ENCODE data around the gene ADCY2. TPM values are rescaled to one million over a fixed set of nuclear protein-coding genes. Genes with fewer than 3 reads are reported as not detected.

ADCY2 gene
- total RNA-seq, 1 experiment from 2014 or later = 0.34 TPM

DNA sequence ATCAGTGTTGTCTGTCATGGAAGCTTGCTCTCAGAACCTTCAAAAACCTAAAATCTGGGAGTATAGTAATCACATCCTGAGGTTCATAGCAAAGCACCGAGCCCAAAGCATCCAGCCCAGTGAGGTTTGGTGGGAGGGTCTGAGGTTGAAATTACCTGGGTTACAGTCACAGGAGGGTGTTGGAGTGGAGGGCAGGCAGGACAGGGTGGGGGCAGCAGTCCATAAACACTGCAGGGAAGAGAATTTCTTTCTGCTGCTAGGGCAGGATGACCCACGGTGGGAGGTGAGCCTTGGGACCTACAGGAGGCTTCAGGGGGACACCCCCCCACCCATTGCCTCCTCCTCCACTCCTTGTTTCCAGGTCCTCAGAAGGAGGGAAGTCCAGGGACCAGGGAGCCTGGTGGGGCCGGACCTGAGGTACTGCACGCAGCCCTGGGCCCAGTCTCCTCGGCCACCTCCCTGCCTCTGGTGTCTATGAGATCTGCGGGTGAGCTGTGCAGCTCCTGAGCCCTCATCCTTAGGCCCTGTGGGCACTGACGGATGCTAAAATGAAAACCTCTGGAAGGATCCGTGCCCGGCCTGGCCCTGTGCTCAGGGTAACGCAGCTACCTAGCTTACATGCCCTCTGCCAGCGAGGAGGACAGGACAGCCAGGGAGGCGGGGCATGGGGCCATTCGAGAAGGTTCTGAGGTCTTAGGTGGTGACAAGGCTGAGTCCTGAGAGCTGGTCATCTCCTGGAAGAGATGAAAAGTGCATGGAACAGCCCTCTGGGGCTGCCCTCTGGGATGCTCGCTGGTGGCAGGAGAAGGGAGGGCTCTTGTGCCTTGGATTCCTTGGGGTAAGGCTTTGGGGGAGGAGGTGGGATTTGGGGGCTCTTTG, 1.8 kb upstream of the ADCY2 start:
- CTCF ChIA-PET = no interaction called here

DNA sequence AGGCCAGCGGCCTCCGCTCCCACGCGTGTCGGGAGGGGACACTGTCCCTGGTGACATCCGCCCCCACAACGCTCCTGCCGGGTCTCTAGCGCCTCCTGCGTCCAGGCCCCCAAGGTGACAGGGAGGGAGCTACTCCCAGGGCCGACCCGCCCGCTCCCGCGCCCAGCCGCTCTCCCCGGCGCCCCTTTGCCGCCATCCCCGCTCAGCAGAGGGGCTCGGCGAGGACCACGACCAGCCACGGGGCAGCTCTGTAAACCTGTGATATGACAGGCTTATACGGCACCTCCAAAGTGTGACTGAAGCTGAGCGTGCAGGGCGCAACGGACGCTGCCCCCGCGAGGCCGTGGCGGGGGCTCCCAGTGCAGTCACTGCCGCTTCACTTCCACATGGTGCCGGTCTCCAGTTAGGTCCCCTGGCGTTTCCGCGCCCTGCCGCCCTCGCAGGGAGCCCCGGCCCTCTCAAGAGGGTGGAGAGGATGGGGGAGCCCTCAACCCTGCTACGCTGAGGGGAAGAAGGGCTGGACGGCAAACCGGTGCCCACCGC, 978 bp upstream of the ADCY2 start:
- intact Hi-C loops (cut with micrococcal nuclease; ENCODE audit: unreplicated experiment) = loop anchor here (5.0 to 10.0 kb wide), 3 partner anchors 352 to 630 kb away; partner anchors contain the start of gene CFAP90
- Histone ChIP-seq H3K4me3 (ENCODE audit: low read depth, low read length, poor library complexity, severe bottlenecking) (no peak overlapping the region), H3K36me3 (ENCODE audit: insufficient read depth, low read length, poor library complexity, severe bottlenecking) (no peaks in the 10 kb centered on the region), H3K27ac (ENCODE audit: low read depth, low read length, poor library complexity, severe bottlenecking) (no peak overlapping the region), H3K27me3 (replicated peaks; ENCODE audit: insufficient read depth, low read depth, low read length, poor library complexity) (peaks cover 41% of the 10 kb centered on the region), H3K4me1 (ENCODE audit: insufficient read depth, low read length, poor library complexity, severe bottlenecking) (no peaks in the 10 kb centered on the region), H3K9me3 (ENCODE audit: low read depth, low read length, poor library complexity, severe bottlenecking) (no peaks in the 10 kb centered on the region)
- DNase-seq (ENCODE audit: low spot score) = no peak
- ChIA-PET POLR2A (ENCODE audit: low non-redundant PET) (no interaction called here), CTCF (no interaction called here)
- TF ChIP-seq, protein P1, sequence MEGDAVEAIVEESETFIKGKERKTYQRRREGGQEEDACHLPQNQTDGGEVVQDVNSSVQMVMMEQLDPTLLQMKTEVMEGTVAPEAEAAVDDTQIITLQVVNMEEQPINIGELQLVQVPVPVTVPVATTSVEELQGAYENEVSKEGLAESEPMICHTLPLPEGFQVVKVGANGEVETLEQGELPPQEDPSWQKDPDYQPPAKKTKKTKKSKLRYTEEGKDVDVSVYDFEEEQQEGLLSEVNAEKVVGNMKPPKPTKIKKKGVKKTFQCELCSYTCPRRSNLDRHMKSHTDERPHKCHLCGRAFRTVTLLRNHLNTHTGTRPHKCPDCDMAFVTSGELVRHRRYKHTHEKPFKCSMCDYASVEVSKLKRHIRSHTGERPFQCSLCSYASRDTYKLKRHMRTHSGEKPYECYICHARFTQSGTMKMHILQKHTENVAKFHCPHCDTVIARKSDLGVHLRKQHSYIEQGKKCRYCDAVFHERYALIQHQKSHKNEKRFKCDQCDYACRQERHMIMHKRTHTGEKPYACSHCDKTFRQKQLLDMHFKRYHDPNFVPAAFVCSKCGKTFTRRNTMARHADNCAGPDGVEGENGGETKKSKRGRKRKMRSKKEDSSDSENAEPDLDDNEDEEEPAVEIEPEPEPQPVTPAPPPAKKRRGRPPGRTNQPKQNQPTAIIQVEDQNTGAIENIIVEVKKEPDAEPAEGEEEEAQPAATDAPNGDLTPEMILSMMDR (conservative IDR thresholded peaks at IDR 0.05; ENCODE audit: low read depth, low read length) = no peak
- no peak for TF ChIP-seq EZH2 (IDR thresholded peaks at IDR 0.05; ENCODE audit: borderline replicate concordance, low read depth, low read length, poor library complexity, severe bottlenecking)
- BruUV-seq (replicated peaks) = no TSS peak

More for the DNA sequence above, 1.8 kb upstream of the ADCY2 start:
- no peak overlapping the region for H3K27ac ChIP-seq (ENCODE audit: low read depth, low read length, poor library complexity, severe bottlenecking)
- no TSS peak for BruUV-seq (replicated peaks)
- intact Hi-C loops (cut with micrococcal nuclease; ENCODE audit: unreplicated experiment) = loop anchor here (5.0 to 10.0 kb wide), 3 partner anchors 353 to 629 kb away; partner anchors contain the start of gene CFAP90
- TF ChIP-seq EZH2 (IDR thresholded peaks at IDR 0.05; ENCODE audit: borderline replicate concordance, low read depth, low read length, poor library complexity, severe bottlenecking) = no peak
- TF ChIP-seq, protein P1 (conservative IDR thresholded peaks at IDR 0.05; ENCODE audit: low read depth, low read length) = no peak
- no peaks in the 10 kb centered on the region for H3K4me1 ChIP-seq (ENCODE audit: insufficient read depth, low read length, poor library complexity, severe bottlenecking)
- no peak overlapping the region for H3K4me3 ChIP-seq (ENCODE audit: low read depth, low read length, poor library complexity, severe bottlenecking)
- POLR2A ChIA-PET (ENCODE audit: low non-redundant PET) = no interaction called here
- no peaks in the 10 kb centered on the region for H3K9me3 ChIP-seq (ENCODE audit: low read depth, low read length, poor library complexity, severe bottlenecking)
- DNase-seq (ENCODE audit: low spot score) = no peak
- peaks cover 38% of the 10 kb centered on the region for H3K27me3 ChIP-seq (replicated peaks; ENCODE audit: insufficient read depth, low read depth, low read length, poor library complexity)
- no peaks in the 10 kb centered on the region for H3K36me3 ChIP-seq (ENCODE audit: insufficient read depth, low read length, poor library complexity, severe bottlenecking)

DNA sequence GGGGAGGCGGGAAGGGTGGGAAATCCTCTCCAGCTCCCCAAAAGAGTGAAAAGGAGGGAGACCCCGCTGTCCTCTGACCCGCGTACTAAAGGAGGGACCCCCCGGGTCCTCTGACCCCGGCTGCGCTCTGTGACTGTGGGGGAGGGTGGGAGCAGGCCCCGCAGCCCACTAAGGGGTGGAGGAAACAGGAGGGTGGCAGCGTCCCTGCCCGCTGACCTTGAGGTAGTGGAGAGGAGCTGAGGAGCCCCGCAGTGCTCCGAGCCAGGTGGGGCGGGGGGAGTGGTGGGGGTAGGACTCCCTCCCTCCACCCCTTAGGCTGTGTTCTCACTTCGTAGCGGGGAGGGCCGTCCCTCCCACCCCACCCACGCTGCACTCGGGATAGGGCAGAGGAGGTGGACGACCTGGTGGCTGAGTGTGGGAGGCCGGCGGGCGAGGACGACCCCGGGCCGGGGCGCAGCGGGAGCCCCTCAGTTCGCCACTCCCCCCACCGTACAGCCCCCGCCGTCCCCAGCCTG, 449 bp upstream of the ADCY2 start:
- no peak overlapping the region for H3K4me3 ChIP-seq (ENCODE audit: low read depth, low read length, poor library complexity, severe bottlenecking)
- ChIA-PET CTCF (no interaction called here), POLR2A (ENCODE audit: low non-redundant PET) (no interaction called here)
- no peaks in the 10 kb centered on the region for H3K4me1 ChIP-seq (ENCODE audit: insufficient read depth, low read length, poor library complexity, severe bottlenecking)
- H3K27ac ChIP-seq (ENCODE audit: low read depth, low read length, poor library complexity, severe bottlenecking) = no peak overlapping the region
- no peak for DNase-seq (ENCODE audit: low spot score)
- no peak for TF ChIP-seq EZH2 (IDR thresholded peaks at IDR 0.05; ENCODE audit: borderline replicate concordance, low read depth, low read length, poor library complexity, severe bottlenecking)
- TF ChIP-seq, protein P1 (conservative IDR thresholded peaks at IDR 0.05; ENCODE audit: low read depth, low read length) = no peak
- peaks cover 41% of the 10 kb centered on the region for H3K27me3 ChIP-seq (replicated peaks; ENCODE audit: insufficient read depth, low read depth, low read length, poor library complexity)
- H3K36me3 ChIP-seq (ENCODE audit: insufficient read depth, low read length, poor library complexity, severe bottlenecking) = no peaks in the 10 kb centered on the region
- intact Hi-C loops (cut with micrococcal nuclease; ENCODE audit: unreplicated experiment) = loop anchor here (10.0 kb wide), 2 partner anchors 459 to 631 kb away; partner anchors contain the start of gene CFAP90
- no TSS peak for BruUV-seq (replicated peaks)
- H3K9me3 ChIP-seq (ENCODE audit: low read depth, low read length, poor library complexity, severe bottlenecking) = no peaks in the 10 kb centered on the region
